Suppressor macrophage treated with lipopolysaccharide for 4 hours (primary cell): ENCODE results near the gene KLHL26.

ENCODE experiments used
- DNase-seq: peaks from one replicate; pipeline ENCODE4 v3.0.0-alpha.2; 2020

Gene KLHL26

DNA sequence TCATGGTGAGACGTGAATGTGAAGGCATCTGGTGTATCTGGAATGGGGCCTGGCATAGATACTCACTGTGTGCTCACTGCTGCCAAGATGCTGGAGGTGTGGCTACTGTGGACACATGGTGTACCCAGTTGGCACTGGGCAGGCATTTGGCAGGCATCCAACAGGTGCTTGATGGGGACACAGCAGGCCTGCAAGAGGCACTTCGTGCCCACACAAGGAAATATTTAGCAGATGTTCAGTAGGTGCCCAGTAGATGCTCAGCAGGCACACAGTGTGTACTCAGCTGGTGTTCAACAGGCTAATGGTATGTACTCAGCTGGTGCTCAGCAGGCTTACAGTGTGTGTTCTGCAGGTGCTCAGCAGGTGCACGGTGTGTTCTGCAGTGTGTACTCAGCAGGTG, 60.9 kb downstream of the KLHL26 start:
- no peak for DNase-seq

DNA sequence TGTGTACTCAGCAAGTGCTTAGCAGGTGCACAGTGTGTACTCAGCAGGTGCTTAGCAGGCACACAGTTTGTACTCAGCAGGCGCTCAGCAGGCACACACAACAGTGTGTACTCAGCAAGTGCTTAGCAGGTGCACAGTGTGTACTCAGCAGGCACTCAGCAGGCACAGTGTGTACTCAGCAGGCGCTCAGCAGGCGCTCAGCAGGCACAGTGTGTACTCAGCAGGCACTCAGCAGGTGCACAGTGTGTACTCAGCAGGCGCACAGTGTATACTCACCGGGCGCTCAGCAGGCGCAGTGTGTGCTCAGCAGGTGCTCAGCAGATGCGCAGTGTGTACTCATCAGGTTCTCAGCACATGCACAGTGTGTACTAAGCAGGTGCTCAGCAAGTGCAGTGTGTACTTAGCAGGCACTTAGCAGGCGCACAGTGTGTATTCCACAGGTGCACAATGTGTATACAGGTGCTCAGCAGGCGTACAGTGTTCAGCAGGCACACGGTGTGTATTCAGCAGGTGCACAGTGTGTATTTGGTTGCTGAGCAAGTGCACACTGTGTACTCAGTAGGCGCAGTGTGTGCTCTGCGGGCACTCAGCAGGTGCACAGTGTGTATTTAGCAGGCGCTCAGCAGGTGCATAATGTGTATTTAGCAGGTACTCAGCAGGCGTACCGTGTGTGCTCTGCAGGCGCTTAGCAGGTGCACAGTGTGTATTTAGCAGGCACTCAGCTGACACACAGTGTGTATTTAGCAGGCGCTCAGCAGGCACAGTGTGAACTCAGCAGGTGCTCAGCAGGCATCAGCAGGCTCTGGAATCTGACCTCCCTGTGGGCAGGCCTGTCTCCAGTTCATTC, 61.7 kb downstream of the KLHL26 start:
- no peak for DNase-seq

GRCh38 chr19:18699403-18700054, 62.7 kb downstream of the KLHL26 start:
- no peak for DNase-seq

GRCh38 chr19:18700501-18701249, 63.8 kb downstream of the KLHL26 start:
- DNase-seq: peak; percentile 48

DNA sequence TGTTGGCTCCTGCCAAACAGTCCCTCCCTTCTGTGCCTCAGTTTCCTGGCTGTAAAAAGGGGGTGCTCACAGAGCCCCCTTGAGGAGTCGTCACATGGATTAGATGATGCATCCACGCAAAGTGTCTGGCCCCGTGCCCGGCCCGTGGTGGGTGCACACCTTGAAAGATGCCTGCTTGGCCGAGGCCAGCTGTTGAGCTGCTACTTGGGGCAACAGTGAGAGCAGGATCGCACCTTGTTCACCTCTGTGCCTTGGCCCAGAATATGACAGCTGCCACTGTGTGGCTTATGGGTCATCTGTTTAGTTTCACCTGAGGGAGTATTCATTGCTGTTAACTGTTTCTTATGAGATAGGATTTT, 64.4 kb downstream of the KLHL26 start:
- DNase-seq: no peak

GRCh38 chr19:18704054-18704453, 67.2 kb downstream of the KLHL26 start:
- DNase-seq: no peak

GRCh38 chr19:18704971-18705370, 68.1 kb downstream of the KLHL26 start:
- no peak for DNase-seq

GRCh38 chr19:18708452-18709231, 71.8 kb downstream of the KLHL26 start:
- no peak for DNase-seq

DNA sequence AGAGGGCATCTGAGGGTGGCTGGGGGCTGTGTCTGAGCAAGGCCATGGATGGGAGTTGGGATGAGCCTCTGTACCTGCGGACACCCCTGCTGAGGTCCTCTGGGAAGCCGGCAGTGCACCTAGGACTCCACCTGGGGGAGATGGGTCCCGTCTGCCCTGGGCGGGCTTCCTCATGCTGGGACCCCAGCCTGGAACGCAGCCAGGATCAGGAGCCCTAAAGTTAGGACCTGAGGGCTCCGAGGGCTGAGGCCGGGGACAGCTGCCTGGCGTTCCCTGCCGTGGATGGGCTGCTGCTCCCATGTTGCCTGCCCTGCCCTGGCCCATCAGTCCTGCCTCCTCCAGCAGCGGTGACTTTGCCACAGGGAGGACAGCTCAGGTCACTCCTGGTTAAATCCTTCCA, 72.7 kb downstream of the KLHL26 start:
- no peak for DNase-seq

DNA sequence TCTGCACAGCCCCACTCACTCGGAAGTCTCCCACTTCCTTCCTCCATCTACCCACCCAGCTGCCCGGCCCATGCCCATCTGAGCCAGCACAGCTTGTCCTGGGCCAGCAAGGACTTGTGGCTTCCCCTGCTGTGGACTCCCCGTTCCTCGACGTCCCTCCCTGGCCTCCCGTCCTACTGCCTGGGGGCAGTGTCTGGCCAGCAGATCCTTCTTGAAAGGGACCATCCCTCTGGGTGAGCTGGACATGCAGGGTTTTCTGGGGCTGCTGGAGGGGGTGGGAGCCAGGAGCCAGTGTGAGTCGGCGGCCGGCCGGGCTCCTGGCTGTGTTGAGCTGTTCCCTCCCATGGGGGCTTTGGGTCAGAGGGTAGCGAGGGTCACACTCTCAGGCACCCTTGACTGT, 73.4 kb downstream of the KLHL26 start:
- no peak for DNase-seq

- no peak for DNase-seq
Observed at GRCh38 chr19:18710996-18711751, 74.3 kb downstream of the KLHL26 start.

DNA sequence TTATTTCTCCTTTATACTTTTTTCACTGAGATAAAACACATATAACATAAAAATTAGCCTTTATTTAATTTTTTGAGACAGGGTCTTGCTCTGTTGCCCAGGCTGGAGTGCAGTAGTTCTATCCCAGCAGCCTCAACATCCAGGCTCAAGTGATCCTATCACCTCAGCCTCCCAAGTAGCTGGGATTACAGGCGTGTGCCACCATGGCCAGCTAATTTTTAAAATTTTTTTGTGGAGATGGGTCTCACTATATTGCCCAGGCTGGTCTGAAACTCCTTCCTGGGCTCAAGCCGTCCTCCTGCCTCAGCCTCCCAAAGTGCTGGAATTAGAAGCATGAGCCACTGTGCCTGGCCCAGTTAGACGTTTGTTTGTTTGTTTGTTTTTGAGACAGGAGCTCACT, 75.1 kb downstream of the KLHL26 start:
- DNase-seq: no peak

DNA sequence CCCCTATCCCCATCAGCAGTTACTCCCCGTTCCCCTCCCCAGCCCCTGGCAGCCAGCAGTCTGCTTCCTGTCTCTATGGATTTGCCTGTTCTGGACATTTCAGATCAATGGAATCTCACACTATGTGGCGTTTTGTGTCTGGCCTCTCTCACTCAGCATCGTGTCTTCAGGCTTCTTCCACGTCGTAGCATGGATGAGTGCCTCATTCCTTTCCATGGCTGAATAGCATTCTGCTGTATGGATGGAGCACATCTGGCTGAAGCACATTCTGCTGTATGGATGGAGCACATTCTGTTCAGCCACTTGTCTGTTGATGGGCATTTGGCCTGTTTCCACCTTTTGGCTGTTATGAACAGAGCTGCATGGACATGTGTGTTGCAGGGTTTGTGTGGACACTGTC, 76.2 kb downstream of the KLHL26 start:
- no peak for DNase-seq

GRCh38 chr19:18713550-18714117, 76.8 kb downstream of the KLHL26 start:
- DNase-seq: no peak

- no peak for DNase-seq
Observed at GRCh38 chr19:18715416-18715815, 78.6 kb downstream of the KLHL26 start.

GRCh38 chr19:18716857-18717256, 80.0 kb downstream of the KLHL26 start:
- DNase-seq: no peak

GRCh38 chr19:18717601-18718000, 80.8 kb downstream of the KLHL26 start:
- no peak for DNase-seq

DNA sequence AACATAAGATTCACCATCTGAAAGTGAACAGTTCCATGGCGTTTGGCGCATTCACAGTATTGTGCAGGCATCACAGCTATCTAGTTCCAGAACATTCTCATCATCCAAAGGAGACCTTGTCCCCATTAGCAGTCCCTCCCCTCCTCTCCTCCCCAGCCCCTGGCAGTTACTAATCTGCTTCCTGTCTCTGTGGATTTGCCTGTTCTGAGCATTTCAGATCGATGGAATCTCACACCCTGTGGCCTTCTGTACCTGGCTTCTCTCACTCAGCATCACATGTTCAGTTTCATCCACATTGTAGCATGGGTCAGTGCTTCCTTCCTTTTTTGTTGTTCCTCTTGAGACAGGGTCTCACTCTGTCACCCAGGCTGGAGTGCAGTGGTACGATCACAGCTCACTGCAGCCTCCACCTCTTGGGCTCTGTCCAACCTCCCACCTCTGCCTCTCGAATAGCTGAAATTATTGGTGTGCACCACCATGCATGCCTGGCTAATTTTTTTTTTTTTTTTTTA, 81.2 kb downstream of the KLHL26 start:
- DNase-seq: peak; percentile 2

DNA sequence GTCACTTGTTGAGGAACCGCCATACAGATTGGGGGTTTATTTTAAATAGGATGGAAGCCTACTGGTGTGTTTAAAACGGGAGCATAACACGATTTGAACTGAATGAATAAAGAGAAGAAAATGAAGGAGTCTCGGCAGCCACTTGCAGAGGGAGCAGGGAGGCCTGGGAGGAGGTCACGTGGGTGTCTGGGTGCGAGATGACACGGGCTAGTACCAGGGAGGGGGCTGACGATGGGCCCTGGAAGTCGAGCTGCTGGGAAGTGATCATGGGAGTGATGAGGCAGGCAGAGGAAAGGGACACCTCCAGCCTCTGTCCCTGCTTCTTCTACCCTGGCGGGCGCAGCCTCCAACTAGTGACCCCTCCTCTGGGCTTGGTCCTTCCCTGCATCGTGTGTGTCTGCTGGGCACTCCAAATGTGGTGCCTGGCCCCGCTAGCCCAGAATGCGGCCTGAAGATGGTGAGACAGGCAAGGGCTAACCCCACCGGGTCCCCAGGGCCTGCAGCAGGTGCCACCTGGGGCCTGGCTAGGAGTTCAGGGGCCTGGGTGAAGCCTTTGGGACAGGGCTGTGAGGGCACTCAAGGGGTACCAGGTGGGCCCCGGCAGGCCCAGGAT, 82.1 kb downstream of the KLHL26 start:
- DNase-seq: no peak

GRCh38 chr19:18719541-18719940, 82.7 kb downstream of the KLHL26 start:
- no peak for DNase-seq
